ENCODE results near the gene SLX4IP.

SLX4IP gene

GRCh38 chr20:10433014-10433622 lies 2.0 kb upstream of the SLX4IP start:
- in situ Hi-C loops (cut with HindIII; ENCODE audit: low pct_unique_long_range_greater_than_20kb, low sequenced_read_pairs), result no loop called here
- no peak for TF ChIP-seq JUND (IDR thresholded peaks at IDR 0.05; ENCODE audit: low read depth)
- no peak for DNase-seq (ENCODE audit: low read depth in 1 of 2, low spot score in 1 of 2)

GRCh38 chr20:10433623-10434466 lies 1.3 kb upstream of the SLX4IP start, which contains the start of gene MKKS:
Gene MKKS, minus strand, starts transcription at chr20:10434222. Its CDS starts 20,708 bp downstream, at chr20:10413514.
- peak; percentile 26; the same call in 1 of the 2 replicates for TF ChIP-seq JUND (IDR thresholded peaks at IDR 0.05; ENCODE audit: low read depth)
- in situ Hi-C loops (cut with HindIII; ENCODE audit: low pct_unique_long_range_greater_than_20kb, low sequenced_read_pairs), result no loop called here
- peak; percentile 83 to 93 for DNase-seq (ENCODE audit: low read depth in 1 of 2, low spot score in 1 of 2)

GRCh38 chr20:10434467-10434831 lies 656 bp upstream of the SLX4IP start:
- DNase-seq (ENCODE audit: low read depth in 1 of 2, low spot score in 1 of 2), result peak; percentile 74 to 99
- in situ Hi-C loops (cut with HindIII; ENCODE audit: low pct_unique_long_range_greater_than_20kb, low sequenced_read_pairs), result no loop called here

GRCh38 chr20:10436053-10436699 lies 1.1 kb downstream of the SLX4IP start:
- no peak for DNase-seq (ENCODE audit: low read depth in 1 of 2, low spot score in 1 of 2)
- no peak for TF ChIP-seq JUND (IDR thresholded peaks at IDR 0.05; ENCODE audit: low read depth)
- in situ Hi-C loops (cut with HindIII; ENCODE audit: low pct_unique_long_range_greater_than_20kb, low sequenced_read_pairs), result no loop called here

More at GRCh38 chr20:10434467-10434831, 656 bp upstream of the SLX4IP start:
- no peak; the same call in 1 of the 2 replicates for TF ChIP-seq JUND (IDR thresholded peaks at IDR 0.05; ENCODE audit: low read depth)

- DNase-seq (ENCODE audit: low read depth in 1 of 2, low spot score in 1 of 2), result no peak
- in situ Hi-C loops (cut with HindIII; ENCODE audit: low pct_unique_long_range_greater_than_20kb, low sequenced_read_pairs), result no loop called here
- no peak for TF ChIP-seq JUND (IDR thresholded peaks at IDR 0.05; ENCODE audit: low read depth)
Measured at GRCh38 chr20:10438217-10438616, 3.1 kb downstream of the SLX4IP start.

GRCh38 chr20:10443936-10444335 lies 8.8 kb downstream of the SLX4IP start:
- in situ Hi-C loops (cut with HindIII; ENCODE audit: low pct_unique_long_range_greater_than_20kb, low sequenced_read_pairs), result no loop called here
- TF ChIP-seq JUND (IDR thresholded peaks at IDR 0.05; ENCODE audit: low read depth), result no peak
- no peak for DNase-seq (ENCODE audit: low read depth in 1 of 2, low spot score in 1 of 2)

- no peak for DNase-seq (ENCODE audit: low read depth in 1 of 2, low spot score in 1 of 2)
- in situ Hi-C loops (cut with HindIII; ENCODE audit: low pct_unique_long_range_greater_than_20kb, low sequenced_read_pairs), result no loop called here
- no peak for TF ChIP-seq JUND (IDR thresholded peaks at IDR 0.05; ENCODE audit: low read depth)
Measured at GRCh38 chr20:10445758-10446157, 10.7 kb downstream of the SLX4IP start.

GRCh38 chr20:10447028-10447427 lies 11.9 kb downstream of the SLX4IP start:
- in situ Hi-C loops (cut with HindIII; ENCODE audit: low pct_unique_long_range_greater_than_20kb, low sequenced_read_pairs), result no loop called here
- no peak for TF ChIP-seq JUND (IDR thresholded peaks at IDR 0.05; ENCODE audit: low read depth)
- DNase-seq (ENCODE audit: low read depth in 1 of 2, low spot score in 1 of 2), result no peak

- no peak for DNase-seq (ENCODE audit: low read depth in 1 of 2, low spot score in 1 of 2)
- in situ Hi-C loops (cut with HindIII; ENCODE audit: low pct_unique_long_range_greater_than_20kb, low sequenced_read_pairs), result no loop called here
- TF ChIP-seq JUND (IDR thresholded peaks at IDR 0.05; ENCODE audit: low read depth), result no peak
Measured at GRCh38 chr20:10448270-10449156, 13.4 kb downstream of the SLX4IP start.

GRCh38 chr20:10449270-10449669 lies 14.2 kb downstream of the SLX4IP start:
- DNase-seq (ENCODE audit: low read depth in 1 of 2, low spot score in 1 of 2), result no peak
- TF ChIP-seq JUND (IDR thresholded peaks at IDR 0.05; ENCODE audit: low read depth), result no peak
- in situ Hi-C loops (cut with HindIII; ENCODE audit: low pct_unique_long_range_greater_than_20kb, low sequenced_read_pairs), result no loop called here

GRCh38 chr20:10453241-10453640 lies 18.1 kb downstream of the SLX4IP start:
- in situ Hi-C loops (cut with HindIII; ENCODE audit: low pct_unique_long_range_greater_than_20kb, low sequenced_read_pairs), result no loop called here
- no peak for DNase-seq (ENCODE audit: low read depth in 1 of 2, low spot score in 1 of 2)
- no peak for TF ChIP-seq JUND (IDR thresholded peaks at IDR 0.05; ENCODE audit: low read depth)

GRCh38 chr20:10454151-10454750 lies 19.1 kb downstream of the SLX4IP start:
- DNase-seq (ENCODE audit: low read depth in 1 of 2, low spot score in 1 of 2), result no peak
- no peak for TF ChIP-seq JUND (IDR thresholded peaks at IDR 0.05; ENCODE audit: low read depth)
- in situ Hi-C loops (cut with HindIII; ENCODE audit: low pct_unique_long_range_greater_than_20kb, low sequenced_read_pairs), result no loop called here
